T-helper 1 cell (primary cell): ENCODE measurements around the gene MOXD1.
A peak's percentile ranks its signal among the peaks of the same experiment; 100 is the strongest.
"Not testable (repeated sequence)": the region's sequence is repeated elsewhere in the genome, so short reads cannot be mapped to it uniquely, and the experiment has no call there.

ENCODE experiments used
- DNase-seq, 5 donors: peaks; one replicate each; pipeline ENCODE4 v3.0.0-alpha.2; 2012 to 2020

Gene MOXD1

GRCh38 chr6:132351986-132352385, 49.3 kb downstream of the MOXD1 start:
- DNase-seq = not testable (repeated sequence)

- DNase-seq = no peak
These were observed 53.0 kb downstream of the MOXD1 start for GRCh38 chr6:132348231-132348630.

- no peak for DNase-seq
These were observed 56.5 kb downstream of the MOXD1 start for GRCh38 chr6:132344811-132345210.

- DNase-seq = no peak
These were observed 59.6 kb downstream of the MOXD1 start for GRCh38 chr6:132341646-132342045.

- DNase-seq = no peak
These were observed 66.8 kb downstream of the MOXD1 start for GRCh38 chr6:132334521-132334885.

- no peak for DNase-seq
These were observed 67.4 kb downstream of the MOXD1 start for GRCh38 chr6:132333639-132334520.

- DNase-seq = no peak
These were observed 70.5 kb downstream of the MOXD1 start for GRCh38 chr6:132330759-132331158.

GRCh38 chr6:132322398-132322797, 78.9 kb downstream of the MOXD1 start:
- no peak for DNase-seq

GRCh38 chr6:132320007-132320406, 81.3 kb downstream of the MOXD1 start:
- no peak for DNase-seq

- no peak for DNase-seq
These were observed 84.3 kb downstream of the MOXD1 start for GRCh38 chr6:132316970-132317369.

- no peak for DNase-seq
These were observed 86.8 kb downstream of the MOXD1 start for GRCh38 chr6:132314432-132314831.

- no peak for DNase-seq
These were observed 90.4 kb downstream of the MOXD1 start for GRCh38 chr6:132310921-132311320.

GRCh38 chr6:132310151-132310550, 91.1 kb downstream of the MOXD1 start:
- DNase-seq = not testable (repeated sequence)

GRCh38 chr6:132304891-132305305, 96.4 kb downstream of the MOXD1 start:
- no peak for DNase-seq

GRCh38 chr6:132300323-132300949, 100.8 kb downstream of the MOXD1 start:
- DNase-seq = no peak

- peak in 1 of 5 donors; percentile 18 for DNase-seq
These were observed 102.8 kb downstream of the MOXD1 start for GRCh38 chr6:132298344-132298949.

- no peak for DNase-seq
These were observed 111.5 kb downstream of the MOXD1 start for GRCh38 chr6:132289756-132290155.

- no peak for DNase-seq
These were observed 114.2 kb downstream of the MOXD1 start for GRCh38 chr6:132287101-132287500.

- no peak for DNase-seq
These were observed 114.8 kb downstream of the MOXD1 start for GRCh38 chr6:132286298-132287019.

GRCh38 chr6:132285004-132285780, 116.1 kb downstream of the MOXD1 start:
- no peak for DNase-seq

- no peak for DNase-seq
These were observed 118.6 kb downstream of the MOXD1 start for GRCh38 chr6:132282696-132283095.

- DNase-seq = no peak
These were observed 120.8 kb downstream of the MOXD1 start for GRCh38 chr6:132280436-132280835.
